SH-SY5Y (cell line): ENCODE results near the gene RNU6-8.

ENCODE experiments used
- GATA2 ChIP-seq: IDR thresholded peaks from 2 replicates; pipeline ENCODE4 v1.6.1; 2011; ENCODE audit warnings: mild to moderate bottlenecking, low read depth, low read length
- GATA3 ChIP-seq: IDR thresholded peaks from 2 replicates; pipeline ENCODE4 v1.6.1; 2011; ENCODE audit warnings: low read depth, mild to moderate bottlenecking, low read length, moderate library complexity

GRCh38 chr14:32167907-32168306 is 35.2 kb downstream of the RNU6-8 start:
- TF ChIP-seq GATA2 = no peak
- TF ChIP-seq GATA3 = no peak
